OCI-LY7 (cell line): ENCODE data around the gene PLA2G12A. TPM values are rescaled to one million over a fixed set of nuclear protein-coding genes. Genes with fewer than 3 reads are reported as not detected.

Experiments
- BruUV-seq: library from RNA; stranded (reverse); fragments of 400-500 nt; replicated peaks from 2 replicates; lab custom pipeline; 2021; lab: Mats Ljungman, UMichigan
- CTCF ChIA-PET: fragments of 300-600 bp; sonication (Branson Sonifier 250); formaldehyde crosslinking; loops from one replicate; lab custom pipeline; 2022; ENCODE audit warnings: antibody characterized with exemption; ENCODE audit not compliant: unreplicated experiment; lab: Charles Lee
- POLR2A ChIA-PET: fragments of 300-600 bp; sonication (Branson Sonifier 250); formaldehyde crosslinking; loops from one replicate; lab custom pipeline; 2022; ENCODE audit warnings: antibody characterized with exemption; lab: Charles Lee
- DNase-seq: peaks from one replicate; pipeline ENCODE4 v3.0.0-alpha.2; 2015; ENCODE audit warnings: low spot score
- H2AFZ ChIP-seq: fragments of 200-600 bp; sonication (generic), shearing (Covaris generic); 2 replicates; pipeline ENCODE4 v1.6.1; 2014; ENCODE audit warnings: mild to moderate bottlenecking, antibody characterized with exemption, low read length, moderate library complexity
- H3K27ac ChIP-seq: fragments of 200-600 bp; sonication (generic); 2 replicates; pipeline ENCODE4 v1.5.1; 2014; ENCODE audit warnings: mixed run types, low read depth, mild to moderate bottlenecking, moderate library complexity, low read length, inconsistent platforms; ENCODE audit not compliant: poor library complexity, severe bottlenecking
- H3K36me3 ChIP-seq: fragments of 200-600 bp; sonication (generic); 2 replicates; pipeline ENCODE4 v1.6.1; 2014; ENCODE audit warnings: mild to moderate bottlenecking, antibody characterized with exemption, low read length, moderate library complexity, mixed read lengths; ENCODE audit not compliant: insufficient read depth
- H3K4me1 ChIP-seq: fragments of 200-600 bp; sonication (generic); 2 replicates; pipeline ENCODE4 v1.5.1; 2014; ENCODE audit warnings: mild to moderate bottlenecking, low read length; ENCODE audit not compliant: insufficient read depth, poor library complexity, severe bottlenecking
- H3K4me2 ChIP-seq: fragments of 200-600 bp; sonication (generic); 2 replicates; pipeline ENCODE4 v1.6.1; 2014; ENCODE audit warnings: mild to moderate bottlenecking, low read length
- H3K4me3 ChIP-seq: fragments of 200-600 bp; sonication (generic); 2 replicates; pipeline ENCODE4 v1.5.1; 2014; ENCODE audit warnings: mild to moderate bottlenecking, low read depth, low read length; ENCODE audit not compliant: poor library complexity, severe bottlenecking
- H3K79me2 ChIP-seq: fragments of 200-600 bp; sonication (generic); 2 replicates; pipeline ENCODE4 v1.6.1; 2016; ENCODE audit warnings: low read depth, mild to moderate bottlenecking, low read length, moderate library complexity, mixed read lengths; ENCODE audit not compliant: insufficient read depth
- H3K9me2 ChIP-seq: fragments of 200-600 bp; sonication (generic); 2 replicates; pipeline ENCODE4 v1.6.1; 2016; ENCODE audit warnings: mild to moderate bottlenecking, low read length, mixed read lengths; ENCODE audit not compliant: insufficient read depth
- H3K9me3 ChIP-seq: fragments of 200-600 bp; sonication (generic); 2 replicates; pipeline ENCODE4 v1.6.1; 2014; ENCODE audit warnings: mild to moderate bottlenecking, mixed run types, low read length, mixed read lengths
- H4K20me1 ChIP-seq: fragments of 200-600 bp; sonication (generic); 2 replicates; pipeline ENCODE4 v1.6.1; 2014; ENCODE audit warnings: mild to moderate bottlenecking, antibody characterized with exemption, low read length, moderate library complexity, mixed read lengths; ENCODE audit not compliant: insufficient read depth
- EZH2phosphoT487 ChIP-seq: fragments of 200-600 bp; sonication (generic); IDR thresholded peaks from 2 replicates; pipeline ENCODE4 v1.6.1; 2018; ENCODE audit warnings: low read depth, borderline replicate concordance, mild to moderate bottlenecking, mixed run types, antibody characterized with exemption, low read length, moderate library complexity, mixed read lengths
- intact Hi-C: fragments of 100-400 bp; cut with micrococcal nuclease; formaldehyde crosslinking; loops from one replicate; pipeline ENCODE4 v1.10.0; 2022; ENCODE audit not compliant: unreplicated experiment
- total RNA-seq, 2 experiments: library from RNA; depleted of rRNA in 1 of 2; stranded (reverse); fragments of >200 nt in 1 of 2; shearing (Covaris generic) in 1 of 2; gene quantifications; 2 replicates each; pipeline ENCODE4 v1.2.3, GENCODE V29; 2014 to 2022
- TF ChIP-seq, protein P1 (sequence below): fragments of 200-600 bp; sonication (generic); conservative IDR thresholded peaks from 2 replicates; pipeline ENCODE4 v1.5.1; 2014; ENCODE audit warnings: mild to moderate bottlenecking, antibody characterized with exemption, low read length, moderate library complexity, mixed read lengths

The PLA2G12A gene
- total RNA-seq, 2 experiments from 2014 or later, result 18.1 to 35.9 TPM

- Histone ChIP-seq H3K9me3 (0 out of 2 replicates have a peak, but pooled peaks cover 3% of the 10 kb centered on the region), H3K4me1 (no peaks in the 10 kb centered on the region), H3K27ac (no peak overlapping the region), H4K20me1 (no peaks in the 10 kb centered on the region), H3K79me2 (no peaks in the 10 kb centered on the region), H3K36me3 (peaks cover 25% of the 10 kb centered on the region), H3K9me2 (no peaks in the 10 kb centered on the region), H3K4me2 (no peak overlapping the region), H2AFZ (no peak overlapping the region), H3K4me3 (no peak overlapping the region)
- POLR2A ChIA-PET, result interaction anchor here (1.1 kb wide), 1 partner anchor 23 kb away, joined by 3 read pairs; no protein-coding TSS in a partner anchor
- DNase-seq, result no peak
- no TSS peak for BruUV-seq
- intact Hi-C loops, result no loop called here
- CTCF ChIA-PET, result no interaction called here
- TF ChIP-seq EZH2phosphoT487, result no peak
- TF ChIP-seq, protein P1, sequence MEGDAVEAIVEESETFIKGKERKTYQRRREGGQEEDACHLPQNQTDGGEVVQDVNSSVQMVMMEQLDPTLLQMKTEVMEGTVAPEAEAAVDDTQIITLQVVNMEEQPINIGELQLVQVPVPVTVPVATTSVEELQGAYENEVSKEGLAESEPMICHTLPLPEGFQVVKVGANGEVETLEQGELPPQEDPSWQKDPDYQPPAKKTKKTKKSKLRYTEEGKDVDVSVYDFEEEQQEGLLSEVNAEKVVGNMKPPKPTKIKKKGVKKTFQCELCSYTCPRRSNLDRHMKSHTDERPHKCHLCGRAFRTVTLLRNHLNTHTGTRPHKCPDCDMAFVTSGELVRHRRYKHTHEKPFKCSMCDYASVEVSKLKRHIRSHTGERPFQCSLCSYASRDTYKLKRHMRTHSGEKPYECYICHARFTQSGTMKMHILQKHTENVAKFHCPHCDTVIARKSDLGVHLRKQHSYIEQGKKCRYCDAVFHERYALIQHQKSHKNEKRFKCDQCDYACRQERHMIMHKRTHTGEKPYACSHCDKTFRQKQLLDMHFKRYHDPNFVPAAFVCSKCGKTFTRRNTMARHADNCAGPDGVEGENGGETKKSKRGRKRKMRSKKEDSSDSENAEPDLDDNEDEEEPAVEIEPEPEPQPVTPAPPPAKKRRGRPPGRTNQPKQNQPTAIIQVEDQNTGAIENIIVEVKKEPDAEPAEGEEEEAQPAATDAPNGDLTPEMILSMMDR, result no peak
Measured at GRCh38 chr4:109665783-109666485, 63.9 kb downstream of the PLA2G12A start.

GRCh38 chr4:109662771-109663170, 67.1 kb downstream of the PLA2G12A start:
- no peak overlapping the region for H3K4me3 ChIP-seq
- no peaks in the 10 kb centered on the region for H3K9me3 ChIP-seq
- H3K79me2 ChIP-seq, result no peaks in the 10 kb centered on the region
- H3K27ac ChIP-seq, result no peak overlapping the region
- no peaks in the 10 kb centered on the region for H4K20me1 ChIP-seq
- intact Hi-C loops, result no loop called here
- H2AFZ ChIP-seq, result no peak overlapping the region
- BruUV-seq, result no TSS peak
- no peaks in the 10 kb centered on the region for H3K4me1 ChIP-seq
- H3K36me3 ChIP-seq, result peaks cover 30% of the 10 kb centered on the region
- ChIA-PET POLR2A (interaction anchor here (1.2 kb wide), 1 partner anchor 20 kb away, joined by 5 read pairs; no protein-coding TSS in a partner anchor), CTCF (no interaction called here)
- no peaks in the 10 kb centered on the region for H3K9me2 ChIP-seq
- no peak for DNase-seq
- H3K4me2 ChIP-seq, result no peak overlapping the region
- TF ChIP-seq EZH2phosphoT487, result no peak
- TF ChIP-seq, protein P1, result no peak

GRCh38 chr4:109662116-109662515, 67.8 kb downstream of the PLA2G12A start:
- H3K9me2 ChIP-seq, result no peaks in the 10 kb centered on the region
- no peaks in the 10 kb centered on the region for H3K79me2 ChIP-seq
- no peaks in the 10 kb centered on the region for H4K20me1 ChIP-seq
- no peak overlapping the region for H2AFZ ChIP-seq
- BruUV-seq, result no TSS peak
- no peak overlapping the region for H3K4me2 ChIP-seq
- H3K4me1 ChIP-seq, result no peaks in the 10 kb centered on the region
- POLR2A ChIA-PET, result interaction anchor here (1.2 kb wide), 1 partner anchor 20 kb away, joined by 5 read pairs; no protein-coding TSS in a partner anchor
- TF ChIP-seq, protein P1, result no peak
- TF ChIP-seq EZH2phosphoT487, result no peak
- no peak for DNase-seq
- no peak overlapping the region for H3K4me3 ChIP-seq
- intact Hi-C loops, result no loop called here
- no peak overlapping the region for H3K27ac ChIP-seq
- peaks cover 30% of the 10 kb centered on the region for H3K36me3 ChIP-seq
- CTCF ChIA-PET, result no interaction called here
- H3K9me3 ChIP-seq, result no peaks in the 10 kb centered on the region
